KMS-11 (cell line): ENCODE results near the gene AUTS2.

ENCODE experiments used
- H2AFZ ChIP-seq: fragments of 200-600 bp; sonication (generic); 2 replicates; pipeline ENCODE4 v1.6.1; 2016; ENCODE audit warnings: antibody characterized with exemption, mixed run types, low read depth
- H3K27ac ChIP-seq: fragments of 200-600 bp; sonication (generic); 2 replicates; pipeline ENCODE4 v1.6.1; 2016; ENCODE audit warnings: mild to moderate bottlenecking, mixed run types
- H3K27me3 ChIP-seq: fragments of 200-600 bp; sonication (generic); 2 replicates; pipeline ENCODE4 v1.6.1; 2017; ENCODE audit warnings: mild to moderate bottlenecking, low read depth, mixed run types, moderate library complexity; ENCODE audit not compliant: insufficient read depth
- H3K36me3 ChIP-seq: fragments of 200-600 bp; sonication (generic); 2 replicates; pipeline ENCODE4 v1.6.1; 2017; ENCODE audit warnings: mild to moderate bottlenecking, mixed run types; ENCODE audit not compliant: insufficient read depth
- H3K4me1 ChIP-seq: fragments of 200-600 bp; sonication (generic); 2 replicates; pipeline ENCODE4 v1.6.1; 2016; ENCODE audit warnings: mild to moderate bottlenecking, low read depth, mixed run types; ENCODE audit not compliant: poor library complexity, severe bottlenecking
- H3K4me2 ChIP-seq: fragments of 200-600 bp; sonication (generic); 2 replicates; pipeline ENCODE4 v1.7.0; 2016; ENCODE audit warnings: mild to moderate bottlenecking, mixed run types
- H3K4me3 ChIP-seq: fragments of 200-600 bp; sonication (generic); IDR thresholded peaks from 2 replicates; pipeline ENCODE4 v1.6.1; 2017; ENCODE audit warnings: low read depth, low read length, mixed read lengths; ENCODE audit not compliant: insufficient read depth
- H3K79me2 ChIP-seq: fragments of 200-600 bp; sonication (generic); 2 replicates; pipeline ENCODE4 v1.6.1; 2016; ENCODE audit warnings: low read depth, mixed run types; ENCODE audit not compliant: insufficient read depth
- H3K9ac ChIP-seq: fragments of 200-600 bp; sonication (generic); 2 replicates; pipeline ENCODE4 v1.6.1; 2016; ENCODE audit warnings: mild to moderate bottlenecking, mixed run types
- H4K20me1 ChIP-seq: fragments of 200-600 bp; sonication (generic); 2 replicates; pipeline ENCODE4 v1.6.1; 2016; ENCODE audit warnings: mild to moderate bottlenecking, mixed run types; ENCODE audit not compliant: insufficient read depth
- TF ChIP-seq, protein P1 (sequence below): fragments of 200-600 bp; sonication (generic); conservative IDR thresholded peaks from 2 replicates; pipeline ENCODE4 v1.6.1; 2017; ENCODE audit warnings: low read depth, mild to moderate bottlenecking, antibody characterized with exemption, low read length, moderate library complexity, mixed read lengths

Gene AUTS2

DNA sequence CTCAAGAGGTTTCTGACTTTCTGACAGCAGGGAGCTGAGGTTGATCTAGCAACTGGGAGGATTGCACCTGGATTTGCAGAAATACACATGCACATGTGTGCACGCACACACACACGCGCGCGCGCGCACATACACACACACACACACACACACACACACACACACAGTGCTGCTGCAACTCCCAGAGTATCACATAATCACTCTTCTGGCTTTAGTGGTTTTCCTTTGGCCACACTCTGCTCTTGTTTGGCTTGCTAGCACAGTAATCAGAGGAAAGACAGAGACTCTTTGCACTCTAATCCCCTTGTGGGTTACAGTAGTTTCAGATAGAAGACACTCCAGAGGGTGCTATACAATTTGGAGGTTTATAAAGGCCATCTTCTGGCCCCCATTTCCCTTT lies 705.0 kb downstream of the AUTS2 start:
- Histone ChIP-seq H3K27ac (no peak overlapping the region; the same call in 1 of the 2 replicates), H3K4me2 (peak overlapping the region; percentile 24), H3K36me3 (no peaks in the 10 kb centered on the region), H3K4me1 (peaks cover 67% of the 10 kb centered on the region), H3K4me3 (no peak overlapping the region), H4K20me1 (no peaks in the 10 kb centered on the region), H2AFZ (no peak overlapping the region), H3K79me2 (no peaks in the 10 kb centered on the region), H3K27me3 (no peaks in the 10 kb centered on the region), H3K9ac (no peak overlapping the region)
- TF ChIP-seq, protein P1, sequence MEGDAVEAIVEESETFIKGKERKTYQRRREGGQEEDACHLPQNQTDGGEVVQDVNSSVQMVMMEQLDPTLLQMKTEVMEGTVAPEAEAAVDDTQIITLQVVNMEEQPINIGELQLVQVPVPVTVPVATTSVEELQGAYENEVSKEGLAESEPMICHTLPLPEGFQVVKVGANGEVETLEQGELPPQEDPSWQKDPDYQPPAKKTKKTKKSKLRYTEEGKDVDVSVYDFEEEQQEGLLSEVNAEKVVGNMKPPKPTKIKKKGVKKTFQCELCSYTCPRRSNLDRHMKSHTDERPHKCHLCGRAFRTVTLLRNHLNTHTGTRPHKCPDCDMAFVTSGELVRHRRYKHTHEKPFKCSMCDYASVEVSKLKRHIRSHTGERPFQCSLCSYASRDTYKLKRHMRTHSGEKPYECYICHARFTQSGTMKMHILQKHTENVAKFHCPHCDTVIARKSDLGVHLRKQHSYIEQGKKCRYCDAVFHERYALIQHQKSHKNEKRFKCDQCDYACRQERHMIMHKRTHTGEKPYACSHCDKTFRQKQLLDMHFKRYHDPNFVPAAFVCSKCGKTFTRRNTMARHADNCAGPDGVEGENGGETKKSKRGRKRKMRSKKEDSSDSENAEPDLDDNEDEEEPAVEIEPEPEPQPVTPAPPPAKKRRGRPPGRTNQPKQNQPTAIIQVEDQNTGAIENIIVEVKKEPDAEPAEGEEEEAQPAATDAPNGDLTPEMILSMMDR, result no peak

DNA sequence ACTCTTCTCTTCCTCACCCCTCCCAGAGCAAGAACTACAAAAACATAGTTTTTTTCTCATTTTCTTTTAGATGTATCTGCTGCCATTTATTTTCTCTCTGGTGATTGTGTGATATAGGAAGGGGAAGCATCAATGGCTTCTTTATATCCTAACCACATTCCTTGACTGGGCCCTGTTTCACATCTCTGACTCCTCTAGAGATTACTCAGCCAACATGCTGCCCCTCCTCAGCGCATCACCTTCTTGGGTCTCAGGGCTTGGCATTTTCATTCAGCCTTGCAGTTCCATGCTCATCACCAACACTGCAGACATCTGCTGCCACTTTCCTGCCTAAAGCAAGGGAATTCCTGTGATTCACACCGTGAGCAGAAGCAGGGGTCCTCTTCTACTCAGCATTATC lies 705.5 kb downstream of the AUTS2 start:
- Histone ChIP-seq H3K79me2 (no peaks in the 10 kb centered on the region), H3K4me1 (peaks cover 63% of the 10 kb centered on the region), H3K4me2 (peak overlapping the region; percentile 24), H3K36me3 (no peaks in the 10 kb centered on the region), H4K20me1 (no peaks in the 10 kb centered on the region), H3K27ac (no peak overlapping the region; the same call in 1 of the 2 replicates), H3K4me3 (no peak overlapping the region), H2AFZ (no peak overlapping the region), H3K9ac (no peak overlapping the region), H3K27me3 (no peaks in the 10 kb centered on the region)
- TF ChIP-seq, protein P1, result no peak

DNA sequence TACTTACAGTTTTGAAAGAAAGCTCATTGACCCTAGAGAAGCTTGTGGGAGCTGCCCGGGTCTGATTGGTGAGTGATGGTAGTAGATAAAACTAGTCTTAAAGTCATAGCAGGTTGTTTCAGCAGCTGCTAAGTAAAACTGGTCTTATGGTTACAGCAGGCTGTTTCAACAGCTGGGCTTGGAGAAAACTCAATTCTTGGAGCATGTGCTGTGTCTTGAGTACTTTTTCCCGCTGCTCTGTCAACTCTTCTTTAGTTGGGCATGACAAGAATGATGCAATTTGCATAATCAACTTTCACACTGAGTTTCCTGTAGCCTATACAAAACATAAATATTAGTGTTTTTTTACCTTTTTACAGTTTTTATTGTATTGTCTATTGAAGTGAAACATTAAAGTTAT lies 707.9 kb downstream of the AUTS2 start:
- Histone ChIP-seq H3K79me2 (no peaks in the 10 kb centered on the region), H3K27ac (no peak overlapping the region), H3K27me3 (no peaks in the 10 kb centered on the region), H2AFZ (no peak overlapping the region), H3K9ac (no peak overlapping the region), H4K20me1 (no peaks in the 10 kb centered on the region), H3K4me1 (peaks cover 44% of the 10 kb centered on the region), H3K4me2 (no peak overlapping the region), H3K4me3 (no peak overlapping the region), H3K36me3 (no peaks in the 10 kb centered on the region)
- TF ChIP-seq, protein P1, result no peak

DNA sequence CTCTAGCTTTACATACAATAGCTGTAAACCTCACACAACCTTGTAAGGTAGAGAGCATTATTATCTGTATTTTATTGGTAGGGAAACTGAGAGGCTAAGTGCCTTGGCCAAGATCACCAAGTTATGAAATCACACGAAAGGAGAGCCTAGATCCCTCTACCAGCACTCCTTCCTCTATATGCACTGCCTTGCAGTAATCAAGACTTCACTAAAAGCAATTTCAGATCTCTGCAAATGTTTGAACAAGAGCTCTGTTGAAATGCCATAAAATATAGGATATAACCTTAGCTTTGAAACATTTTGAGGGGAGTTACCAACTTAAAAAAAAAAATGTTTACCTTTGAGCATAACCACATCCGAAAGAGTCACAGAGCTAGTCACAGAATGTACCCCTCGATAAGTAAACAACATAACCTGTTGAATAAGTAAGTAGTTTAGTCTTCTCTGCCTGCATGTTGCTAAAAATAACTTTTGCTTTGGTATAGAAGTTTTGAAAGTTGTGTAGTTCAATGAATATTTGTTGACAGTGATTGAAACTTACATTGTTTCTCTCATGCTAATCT lies 709.4 kb downstream of the AUTS2 start:
- Histone ChIP-seq H3K27ac (no peak overlapping the region), H4K20me1 (no peaks in the 10 kb centered on the region), H3K36me3 (no peaks in the 10 kb centered on the region), H3K27me3 (no peaks in the 10 kb centered on the region), H3K4me2 (no peak overlapping the region), H3K79me2 (no peaks in the 10 kb centered on the region), H3K9ac (no peak overlapping the region), H3K4me3 (no peak overlapping the region), H2AFZ (no peak overlapping the region), H3K4me1 (peaks cover 40% of the 10 kb centered on the region)
- TF ChIP-seq, protein P1, result no peak
